Ovary (tissue), 9 donors: Measurements from ENCODE around the gene C15orf39. TPM values are rescaled to one million over a fixed set of nuclear protein-coding genes. Genes with fewer than 3 reads are reported as not detected.
"Not testable (repeated sequence)": the region's sequence is repeated elsewhere in the genome, so short reads cannot be mapped to it uniquely, and the experiment has no call there.

Source experiments
- DNase-seq, 5 donors: peaks; one replicate each; pipeline ENCODE4 v3.0.0-alpha.2; 2019 to 2020
- H3K27ac ChIP-seq, 2 donors: fragments of 200-600 bp; one replicate each; pipeline versions ENCODE4 v1.5.1 to v1.8.0; 2019 to 2022
- H3K27me3 ChIP-seq: fragments of 200-600 bp; one replicate; pipeline ENCODE4 v1.8.0; 2022
- H3K36me3 ChIP-seq: fragments of 200-600 bp; sonication (generic); one replicate; pipeline ENCODE4 v1.5.1; 2019
- H3K4me1 ChIP-seq: one replicate; pipeline ENCODE4 v1.8.1; 2013; ENCODE audit warnings: mild to moderate bottlenecking, moderate library complexity; ENCODE audit not compliant: insufficient read depth
- H3K4me3 ChIP-seq: fragments of 200-600 bp; sonication (generic); one replicate; pipeline ENCODE4 v1.5.1; 2017
- H3K9me3 ChIP-seq, 2 donors: fragments of 200-600 bp in 1 of 2; sonication (generic) in 1 of 2; one replicate each; pipeline versions ENCODE4 v1.5.1 to v1.8.1; 2013 to 2019; ENCODE audit warnings: mild to moderate bottlenecking in 1 of 2, moderate library complexity in 1 of 2
- EP300 ChIP-seq: sonication (generic); formaldehyde crosslinking; IDR thresholded peaks from one replicate; pipeline ENCODE4 v1.6.1; 2017; ENCODE audit warnings: antibody characterized with exemption
- POLR2A ChIP-seq: fragments of 450-650 bp; IDR thresholded peaks from one replicate; pipeline ENCODE4 v1.6.1; 2017; ENCODE audit warnings: antibody characterized with exemption, mild to moderate bottlenecking, moderate library complexity
- WGBS, 3 donors: extraction: QIAGEN DNeasy Blood & Tissue Kit in 1 of 3; methylation state at CpG; one replicate each; pipeline versions ENCODE4 v1.1.5 to v1.1.7; 2013 to 2017; 5-methylcytosine and 5-hydroxymethylcytosine counted together
- intact Hi-C, 4 donors: fragments of 100-400 bp; cut with DNase I; formaldehyde crosslinking; loops; one replicate each; pipeline versions ENCODE4 v1.11.0 to v1.15.1; 2022 to 2023
- polyA plus RNA-seq, 2 donors: library from polyadenylated mRNA; stranded (reverse); fragments of 200-250 nt in 1 of 2; fragments of 350-450 nt in 1 of 2; fragmentation: Illumina TruSeq in 1 of 2; extraction: RNeasy Lipid Tissue Mini Kit (QIAGEN cat#74804) in 1 of 2; gene quantifications; one replicate each; pipeline ENCODE4 v1.2.3, GENCODE V29; 2013 to 2014
- total RNA-seq, 7 donors: library from RNA; depleted of rRNA in 2 of 7; stranded (reverse); fragments of >200 nt in 2 of 7; fragmentation: NEBNext Ultra II Directional in 3 of 7; extraction: Animal tissue kit (Norgen Biotek cat#: 25700) in 3 of 7; gene quantifications; one replicate each; pipeline versions ENCODE4 v1.1.0 to v1.2.4, GENCODE V29; 2016 to 2023
- TF ChIP-seq, protein P1 (sequence below), 3 donors: fragments of 450-650 bp in 2 of 3; fragments of 200-600 bp in 1 of 3; IDR thresholded peaks; one replicate each; pipeline versions ENCODE4 v1.5.1 to v1.8.0; 2016 to 2022; ENCODE audit warnings: antibody characterized with exemption in 3 of 3, mild to moderate bottlenecking in 1 of 3
- donor health status: DM: no; HTN: no; CAD: no; lungs with moderate emphysema.
- donor health status: DM: no; HTN: no; CAD: no.
- donor health status: Bipolar disorder and iron deficiency.
- donor health status: DM: yes; HTN: yes; CAD: no.
- donor health status: DM: no; HTN: no; CAD: no.
- donor health status: DM: yes; HTN: yes; CAD: no.

Gene C15orf39
- total and polyA plus RNA-seq, 9 donors: 4.8 to 66.1 (median 39.2) TPM

DNA sequence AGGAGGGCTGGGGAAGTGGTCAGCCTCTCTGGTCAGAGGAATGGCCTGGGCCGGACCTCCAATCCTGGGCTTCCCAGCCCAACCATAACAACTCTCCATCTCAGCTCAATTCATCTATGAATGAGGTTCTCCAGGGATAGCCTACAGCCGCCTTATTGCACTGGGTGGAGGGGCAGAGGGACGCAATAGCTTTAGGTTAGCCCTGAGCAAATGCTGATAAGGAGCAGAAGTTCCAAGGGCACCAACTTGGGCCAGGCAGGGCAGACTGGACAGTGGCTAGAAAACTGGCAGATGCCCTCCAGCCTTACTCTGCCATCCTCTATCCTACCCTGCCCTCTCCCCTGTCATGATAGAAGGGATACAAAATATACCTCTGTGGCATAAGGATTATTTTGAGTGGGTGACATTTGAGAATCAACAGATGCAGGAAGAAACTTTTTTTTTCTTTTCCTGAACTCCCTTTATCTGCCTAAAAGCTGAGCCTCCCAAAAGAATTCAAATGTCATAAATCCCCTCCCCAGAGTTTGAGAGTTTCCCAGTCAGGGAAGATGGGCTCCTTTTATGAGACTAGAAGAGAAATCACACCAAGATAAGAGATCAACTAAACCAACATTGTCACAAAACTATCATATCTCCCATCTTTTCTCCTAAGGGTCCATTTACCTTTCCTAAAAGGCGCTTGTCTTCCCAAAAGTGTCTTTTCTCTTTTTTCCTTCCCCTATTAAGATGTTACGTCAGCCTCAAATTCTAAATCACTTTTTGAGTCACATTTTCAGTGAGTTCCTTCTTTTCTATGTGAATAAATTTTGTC lies 40.4 kb upstream of the C15orf39 start:
- 91 to 97% (median 95%) methylated on average over 5 of the region's 5 CpGs for WGBS, 3 donors
- Histone ChIP-seq H3K27me3 (no peaks in the 10 kb centered on the region), H3K4me3 (no peak overlapping the region), H3K4me1 (no peaks in the 10 kb centered on the region), H3K27ac (no peak overlapping the region), H3K9me3 (no peaks in the 10 kb centered on the region), H3K36me3 (no peaks in the 10 kb centered on the region)
- TF ChIP-seq, protein P1, sequence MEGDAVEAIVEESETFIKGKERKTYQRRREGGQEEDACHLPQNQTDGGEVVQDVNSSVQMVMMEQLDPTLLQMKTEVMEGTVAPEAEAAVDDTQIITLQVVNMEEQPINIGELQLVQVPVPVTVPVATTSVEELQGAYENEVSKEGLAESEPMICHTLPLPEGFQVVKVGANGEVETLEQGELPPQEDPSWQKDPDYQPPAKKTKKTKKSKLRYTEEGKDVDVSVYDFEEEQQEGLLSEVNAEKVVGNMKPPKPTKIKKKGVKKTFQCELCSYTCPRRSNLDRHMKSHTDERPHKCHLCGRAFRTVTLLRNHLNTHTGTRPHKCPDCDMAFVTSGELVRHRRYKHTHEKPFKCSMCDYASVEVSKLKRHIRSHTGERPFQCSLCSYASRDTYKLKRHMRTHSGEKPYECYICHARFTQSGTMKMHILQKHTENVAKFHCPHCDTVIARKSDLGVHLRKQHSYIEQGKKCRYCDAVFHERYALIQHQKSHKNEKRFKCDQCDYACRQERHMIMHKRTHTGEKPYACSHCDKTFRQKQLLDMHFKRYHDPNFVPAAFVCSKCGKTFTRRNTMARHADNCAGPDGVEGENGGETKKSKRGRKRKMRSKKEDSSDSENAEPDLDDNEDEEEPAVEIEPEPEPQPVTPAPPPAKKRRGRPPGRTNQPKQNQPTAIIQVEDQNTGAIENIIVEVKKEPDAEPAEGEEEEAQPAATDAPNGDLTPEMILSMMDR (IDR thresholded peaks at IDR 0.05): no peak
- TF ChIP-seq EP300: no peak
- no peak for TF ChIP-seq POLR2A
- DNase-seq: no peak
- intact Hi-C loops: no loop called here

DNA sequence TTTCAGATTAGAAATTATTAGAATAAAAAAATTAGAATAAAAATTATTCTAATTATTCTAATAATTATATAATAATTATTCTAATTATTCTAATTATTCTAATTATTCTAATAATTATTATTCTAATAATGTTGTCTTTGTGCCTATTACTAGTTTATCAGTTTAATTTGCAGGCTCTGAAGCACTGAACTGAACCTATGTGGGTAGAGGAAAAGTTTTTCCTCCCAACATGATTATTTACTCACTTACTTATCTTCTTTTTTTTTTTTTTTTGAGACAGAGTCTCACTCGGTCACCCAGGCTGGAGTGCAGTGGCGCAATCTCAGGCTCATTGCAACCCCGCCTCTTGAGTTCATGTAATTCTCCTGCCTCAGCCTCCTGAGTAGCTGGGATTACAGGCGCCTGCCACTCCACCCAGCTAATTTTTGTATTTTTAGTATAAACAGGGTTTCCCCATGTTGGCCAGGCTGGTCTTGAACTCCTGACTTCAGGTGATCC lies 39.7 kb upstream of the C15orf39 start:
- no peaks in the 10 kb centered on the region for H3K9me3 ChIP-seq
- DNase-seq: no peak
- intact Hi-C loops: no loop called here

DNA sequence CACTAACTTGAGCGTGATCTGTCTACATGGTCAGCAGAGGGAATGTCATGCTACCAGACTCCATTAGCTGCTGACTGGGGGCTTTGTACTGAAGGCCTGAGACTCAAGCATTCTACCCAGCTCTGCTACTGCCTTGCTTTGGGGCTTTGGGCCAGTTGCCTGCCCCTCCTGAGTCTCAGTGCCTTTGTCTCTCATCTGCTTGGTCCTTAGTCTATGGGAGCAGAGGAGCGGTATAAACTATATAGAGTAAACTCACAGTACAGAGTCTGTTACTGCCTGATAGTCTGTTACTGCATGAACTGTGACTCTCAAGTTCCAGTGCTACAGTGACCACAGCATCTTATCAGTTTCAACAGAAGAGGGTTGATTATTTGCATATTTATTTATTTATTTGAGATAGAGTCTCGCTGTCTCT lies 38.5 kb upstream of the C15orf39 start:
- no peak overlapping the region for H3K27ac ChIP-seq
- H3K27me3 ChIP-seq: no peaks in the 10 kb centered on the region
- no peaks in the 10 kb centered on the region for H3K4me1 ChIP-seq
- H3K9me3 ChIP-seq: no peaks in the 10 kb centered on the region
- 97 to 99% (median 99%) methylated on average over 3 of the region's 3 CpGs for WGBS, 3 donors
- TF ChIP-seq, protein P1 (IDR thresholded peaks at IDR 0.05): no peak
- no peak for TF ChIP-seq EP300
- TF ChIP-seq POLR2A: no peak
- intact Hi-C loops: no loop called here
- no peak for DNase-seq
- no peaks in the 10 kb centered on the region for H3K36me3 ChIP-seq
- H3K4me3 ChIP-seq: no peak overlapping the region

More for the DNA sequence above, 39.7 kb upstream of the C15orf39 start:
- Histone ChIP-seq H3K4me1 (no peaks in the 10 kb centered on the region), H3K27me3 (no peaks in the 10 kb centered on the region), H3K27ac (no peak overlapping the region), H3K36me3 (no peaks in the 10 kb centered on the region), H3K4me3 (no peak overlapping the region)
- TF ChIP-seq POLR2A (no peak), EP300 (no peak)
- TF ChIP-seq, protein P1 (IDR thresholded peaks at IDR 0.05): no peak
- 81 to 83% (median 82%) methylated on average over 4 of the region's 4 CpGs for WGBS, 3 donors

DNA sequence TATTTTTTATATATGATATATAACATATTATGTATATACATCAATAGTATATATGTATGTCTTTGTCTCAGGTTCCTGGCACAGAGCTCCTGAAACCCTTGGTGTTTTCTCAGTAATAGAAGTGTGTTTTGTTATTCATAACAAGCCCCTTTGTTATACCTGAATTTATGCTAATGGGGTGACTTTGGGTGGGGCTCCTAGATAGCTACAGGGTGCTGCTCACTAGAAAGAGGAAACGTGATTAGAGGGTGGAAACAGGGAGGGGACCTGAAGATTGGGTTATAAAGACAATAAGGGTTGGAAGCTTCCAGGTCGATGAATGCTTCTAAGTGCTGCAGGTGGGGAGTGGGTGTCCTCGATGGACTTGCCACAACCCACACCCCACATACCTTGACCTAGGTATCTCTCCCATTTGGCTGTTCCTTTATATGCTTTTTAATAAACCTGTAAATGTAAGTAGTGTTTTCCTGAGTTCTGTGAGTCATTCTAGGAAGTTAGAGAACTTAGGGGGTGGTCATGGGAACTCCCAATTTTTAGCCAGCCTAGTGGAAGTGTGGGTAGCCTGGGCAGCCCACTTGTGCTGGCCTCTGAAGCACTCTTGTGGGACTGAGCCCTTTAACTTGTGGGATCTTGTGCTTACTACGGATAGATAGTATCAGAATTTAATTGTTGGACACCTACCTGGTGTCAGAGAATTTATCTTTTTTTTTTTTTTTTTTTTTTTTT lies 36.9 kb upstream of the C15orf39 start:
- 78 to 90% (median 83%) methylated on average over 4 of the region's 4 CpGs for WGBS, 3 donors
- no peaks in the 10 kb centered on the region for H3K36me3 ChIP-seq
- intact Hi-C loops: no loop called here
- TF ChIP-seq, protein P1 (IDR thresholded peaks at IDR 0.05): no peak
- no peak for TF ChIP-seq POLR2A
- no peak for TF ChIP-seq EP300
- H3K9me3 ChIP-seq: no peaks in the 10 kb centered on the region
- H3K4me3 ChIP-seq: no peak overlapping the region
- no peak for DNase-seq
- no peak overlapping the region for H3K27ac ChIP-seq
- H3K27me3 ChIP-seq: no peaks in the 10 kb centered on the region
- H3K4me1 ChIP-seq: no peaks in the 10 kb centered on the region

DNA sequence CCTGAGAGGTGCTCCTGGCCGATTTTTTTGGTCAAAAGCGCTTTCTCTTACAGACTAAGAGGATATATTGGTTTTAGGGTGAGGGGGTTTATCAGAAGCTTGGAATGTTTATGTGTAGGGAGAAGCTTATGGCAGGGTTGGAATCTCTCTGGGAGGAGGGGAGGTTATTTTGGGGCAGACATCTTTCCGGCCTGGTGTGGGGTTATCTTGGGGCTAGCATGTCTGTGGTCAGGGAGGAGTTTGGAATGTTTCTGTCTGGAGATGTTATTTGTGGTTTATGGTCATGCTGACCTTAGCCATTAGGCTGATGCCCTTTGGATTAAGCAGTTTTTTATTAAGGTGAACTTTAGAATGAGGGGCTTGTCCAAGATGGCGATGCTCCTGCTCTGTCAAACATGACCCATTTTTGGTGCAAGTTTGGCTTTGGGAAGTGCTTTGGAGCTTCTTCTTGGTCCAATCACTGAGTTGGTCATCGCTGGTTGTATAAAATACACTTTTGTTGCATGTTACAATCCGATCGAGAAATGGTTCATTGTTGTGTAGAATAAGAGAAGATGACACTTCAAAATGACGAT lies 35.1 kb upstream of the C15orf39 start:
- H3K36me3 ChIP-seq, intact Hi-C loops, H3K4me3 ChIP-seq, H3K4me1 ChIP-seq, H3K9me3 ChIP-seq, DNase-seq, H3K27me3 ChIP-seq, H3K27ac ChIP-seq: not testable (repeated sequence)
- 75 to 84% (median 82%) methylated on average over 8 of the region's 8 CpGs for WGBS, 3 donors
